Nucleus accumbens (tissue), 56 donors: ENCODE data around the gene ACADS.
A peak's percentile ranks its signal among the peaks of the same experiment; 100 is the strongest.

Experiments used
- DNase-seq, 56 donors: peaks; one replicate each; lab custom pipeline; 2025; lab: John Stamatoyannopoulos, UW

ACADS gene

GRCh38 chr12:120725659-120726509 lies at the start of gene ACADS:
Gene ACADS, plus strand, starts transcription at chr12:120725826. Its CDS starts 60 bp downstream, at chr12:120725886.
- DNase-seq: peak in 54 of 56 donors; percentile 17 to 88 (median 66)

GRCh38 chr12:120677765-120678473 lies 47.7 kb upstream of the ACADS start:
- no peak for DNase-seq

- no peak for DNase-seq
Observed at GRCh38 chr12:120678572-120678971, 47.1 kb upstream of the ACADS start.

GRCh38 chr12:120680165-120680738 lies 45.4 kb upstream of the ACADS start:
- DNase-seq: no peak

- DNase-seq: no peak
Observed at GRCh38 chr12:120684523-120684932, 41.1 kb upstream of the ACADS start.

GRCh38 chr12:120685522-120685921 lies 40.1 kb upstream of the ACADS start:
- DNase-seq: no peak

GRCh38 chr12:120686151-120686689 lies 39.4 kb upstream of the ACADS start:
- DNase-seq: peak; percentile 83 to 99 (median 98)

- DNase-seq: peak; percentile 91 to 99 (median 98)
Observed at GRCh38 chr12:120686690-120687577, 38.7 kb upstream of the ACADS start, which contains the start of gene MLEC. Gene MLEC, plus strand, starts transcription at chr12:120687149. Its CDS starts 148 bp downstream, at chr12:120687297.

GRCh38 chr12:120687578-120688289 lies 37.9 kb upstream of the ACADS start:
- peak in 9 of 56 donors; percentile 5 to 38 (median 18) for DNase-seq

GRCh38 chr12:120688527-120689071 lies 37.0 kb upstream of the ACADS start:
- DNase-seq: no peak

- DNase-seq: no peak
Observed at GRCh38 chr12:120689397-120690082, 36.1 kb upstream of the ACADS start.

- DNase-seq: no peak
Observed at GRCh38 chr12:120690083-120690450, 35.6 kb upstream of the ACADS start.

GRCh38 chr12:120690978-120691377 lies 34.6 kb upstream of the ACADS start:
- DNase-seq: no peak

GRCh38 chr12:120692524-120693033 lies 33.0 kb upstream of the ACADS start:
- no peak for DNase-seq

GRCh38 chr12:120693848-120694247 lies 31.8 kb upstream of the ACADS start:
- no peak for DNase-seq

GRCh38 chr12:120696626-120697025 lies 29.0 kb upstream of the ACADS start:
- DNase-seq: no peak

- no peak for DNase-seq
Observed at GRCh38 chr12:120697344-120697743, 28.3 kb upstream of the ACADS start.

GRCh38 chr12:120698665-120699064 lies 27.0 kb upstream of the ACADS start:
- no peak for DNase-seq
